A549 (cell line): ENCODE data around the gene FLT3LG. TPM values are rescaled to one million over a fixed set of nuclear protein-coding genes. Genes with fewer than 3 reads are reported as not detected.
A peak's percentile ranks its signal among the peaks of the same experiment; 100 is the strongest.

Source experiments
- ATAC-seq, 2 experiments: fragments of 200-7000 bp in 1 of 2; fragments of >200 bp in 1 of 2; cut with Nextera tagmentation in 1 of 2; cut with Tn5 transposase in 1 of 2; 3 replicates each; pipeline versions ENCODE4 v1.8.0 to v1.9.1; 2018 to 2020; ENCODE audit warnings: mild to moderate bottlenecking in 1 of 2, moderate library complexity in 1 of 2
- CTCF ChIA-PET: fragments of 300-600 bp; sonication (Branson Sonifier 250); formaldehyde crosslinking; extraction: SDS; loops from one replicate; lab custom pipeline; 2021; ENCODE audit warnings: antibody characterized with exemption, inconsistent platforms; lab: Yijun Ruan, JAX
- POLR2A ChIA-PET: fragments of 350-600 bp; formaldehyde crosslinking; extraction: SDS; loops from one replicate; lab custom pipeline; 2021; ENCODE audit warnings: antibody characterized with exemption, inconsistent platforms; lab: Yijun Ruan, JAX
- DNase-seq, 2 experiments: peaks; one replicate each; pipeline versions ENCODE4 v3.0.0 to v3.0.0-alpha.2; 2011 to 2016; ENCODE audit warnings: low read depth in 1 of 2, low spot score in 1 of 2
- FAIRE-seq: peaks from 2 replicates; lab custom pipeline; 2011; peaks lifted over from hg19 to GRCh38; lab: Jason Lieb, UNC
- H3K27ac ChIP-seq, 2 experiments: fragments of >200 bp; sonication (Bioruptor Twin); formaldehyde crosslinking; 3 replicates each; pipeline ENCODE4 v1.5.1; 2016 to 2017
- H3K4me1 ChIP-seq: fragments of >200 bp; sonication (Bioruptor Twin); formaldehyde crosslinking; 3 replicates; pipeline ENCODE4 v1.6.1; 2016
- H3K4me2 ChIP-seq: fragments of >200 bp; sonication (Bioruptor Twin); formaldehyde crosslinking; 3 replicates; pipeline ENCODE4 v1.6.1; 2016
- H3K4me3 ChIP-seq: fragments of >200 bp; sonication (Bioruptor Twin); formaldehyde crosslinking; 3 replicates; pipeline ENCODE4 v1.5.1; 2016
- H3K9me3 ChIP-seq: fragments of >200 bp; sonication (Bioruptor Twin); formaldehyde crosslinking; 3 replicates; pipeline ENCODE4 v1.6.1; 2016
- BHLHE40 ChIP-seq: IDR thresholded peaks from 2 replicates; pipeline ENCODE4 v1.6.1; 2012; ENCODE audit warnings: low read depth, low read length, inconsistent platforms
- CBX8 ChIP-seq: fragments of 200-600 bp; sonication (generic); IDR thresholded peaks from 2 replicates; pipeline ENCODE4 v1.6.1; 2016
- EHF ChIP-seq: fragments of 250-450 bp; sonication (Bioruptor Pico); IDR thresholded peaks from 2 replicates; pipeline ENCODE4 v1.5.0; 2020; ENCODE audit warnings: mild to moderate bottlenecking
- EHMT2 ChIP-seq: fragments of 200-600 bp; sonication (generic); IDR thresholded peaks from 2 replicates; pipeline ENCODE4 v1.6.1; 2016; ENCODE audit warnings: antibody characterized with exemption, low read depth, mild to moderate bottlenecking, moderate library complexity
- ESRRA ChIP-seq: fragments of 150-350 bp; IDR thresholded peaks from 2 replicates; pipeline ENCODE4 v1.6.1; 2014; ENCODE audit warnings: mild to moderate bottlenecking, low read length, borderline replicate concordance
- FOSB ChIP-seq: fragments of 250-450 bp; sonication (Bioruptor Pico); IDR thresholded peaks from 2 replicates; pipeline ENCODE4 v1.5.0; 2020; ENCODE audit warnings: mild to moderate bottlenecking, moderate library complexity
- FOSL2 ChIP-seq, 2 experiments: fragments of 450-650 bp in 1 of 2; fragments of >200 bp in 1 of 2; sonication (Bioruptor Twin) in 1 of 2; formaldehyde crosslinking; IDR thresholded peaks; 2 replicates each; pipeline versions ENCODE4 v1.5.0 to v1.6.1; 2016 to 2020; ENCODE audit warnings: mild to moderate bottlenecking in 1 of 2, moderate library complexity in 1 of 2
- HDAC2 ChIP-seq: fragments of 200-600 bp; sonication (generic); IDR thresholded peaks from 2 replicates; pipeline ENCODE4 v1.6.1; 2016
- HEYL ChIP-seq: fragments of 250-450 bp; sonication (Bioruptor Pico); IDR thresholded peaks from 2 replicates; pipeline ENCODE4 v1.8.0; 2021; ENCODE audit warnings: mild to moderate bottlenecking, moderate library complexity
- HOXA7 ChIP-seq: fragments of 250-450 bp; sonication (Bioruptor Pico); IDR thresholded peaks from 2 replicates; pipeline ENCODE4 v1.5.0; 2020; ENCODE audit warnings: mild to moderate bottlenecking, moderate library complexity
- HOXB13 ChIP-seq: fragments of 250-450 bp; sonication (Bioruptor Pico); IDR thresholded peaks from 2 replicates; pipeline ENCODE4 v1.5.0; 2020; ENCODE audit warnings: low read depth, mild to moderate bottlenecking, moderate library complexity
- HOXB5 ChIP-seq: fragments of 250-450 bp; sonication (Bioruptor Pico); IDR thresholded peaks from 2 replicates; pipeline ENCODE4 v1.5.0; 2020; ENCODE audit warnings: mild to moderate bottlenecking, moderate library complexity
- JUN ChIP-seq, 2 experiments: fragments of >200 bp; sonication (Bioruptor Twin); formaldehyde crosslinking; IDR thresholded peaks; 2 replicates in 1 of 2; 3 replicates in 1 of 2; pipeline ENCODE4 v1.6.1; 2016 to 2017
- JUNB ChIP-seq: fragments of >200 bp; sonication (Bioruptor Twin); formaldehyde crosslinking; IDR thresholded peaks from 2 replicates; pipeline ENCODE4 v1.6.1; 2016
- KDM1A ChIP-seq: fragments of 200-600 bp; sonication (generic); IDR thresholded peaks from 2 replicates; pipeline ENCODE4 v1.6.1; 2016; ENCODE audit warnings: low read depth, mild to moderate bottlenecking
- MAFK ChIP-seq: fragments of 450-650 bp; IDR thresholded peaks from 2 replicates; pipeline ENCODE4 v1.6.1; 2014; ENCODE audit not compliant: partially characterized antibody
- MAZ ChIP-seq: fragments of 150-350 bp; IDR thresholded peaks from 2 replicates; pipeline ENCODE4 v1.6.1; 2014; ENCODE audit warnings: antibody characterized with exemption, low read depth, low read length, borderline replicate concordance
- MYC ChIP-seq: IDR thresholded peaks from 2 replicates; pipeline ENCODE4 v1.6.1; 2012; ENCODE audit warnings: mild to moderate bottlenecking, inconsistent platforms, low read length, improper control_type of control experiment, borderline replicate concordance
- NFE2L2 ChIP-seq: fragments of 150-350 bp; conservative IDR thresholded peaks from 2 replicates; pipeline ENCODE4 v1.6.1; 2014; ENCODE audit warnings: low read length
- NPAS2 ChIP-seq: fragments of 250-450 bp; sonication (Bioruptor Pico); IDR thresholded peaks from 2 replicates; pipeline ENCODE4 v1.8.0; 2022; ENCODE audit warnings: mild to moderate bottlenecking, moderate library complexity, borderline replicate concordance
- NR3C1 ChIP-seq: fragments of >200 bp; sonication (Bioruptor Twin); formaldehyde crosslinking; IDR thresholded peaks from 3 replicates; pipeline ENCODE4 v1.6.1; 2017
- POLR2A ChIP-seq: IDR thresholded peaks from 2 replicates; pipeline ENCODE4 v1.6.1; 2012; ENCODE audit warnings: mild to moderate bottlenecking, low read length
- RAD21 ChIP-seq, 2 experiments: fragments of >200 bp in 1 of 2; sonication (Bioruptor Twin) in 1 of 2; formaldehyde crosslinking in 1 of 2; IDR thresholded peaks in 1 of 2; conservative IDR thresholded peaks in 1 of 2; 2 replicates in 1 of 2; 3 replicates in 1 of 2; pipeline ENCODE4 v1.6.1; 2012 to 2018; ENCODE audit warnings: inconsistent platforms in 1 of 2
- RARB ChIP-seq: fragments of 250-450 bp; sonication (Bioruptor Pico); IDR thresholded peaks from 2 replicates; pipeline ENCODE4 v1.8.0; 2021; ENCODE audit warnings: mild to moderate bottlenecking, moderate library complexity
- RCOR1 ChIP-seq: fragments of 150-350 bp; IDR thresholded peaks from 2 replicates; pipeline ENCODE4 v1.6.1; 2014; ENCODE audit warnings: antibody characterized with exemption, low read length, low read depth
- RFX5 ChIP-seq: fragments of 450-650 bp; IDR thresholded peaks from 2 replicates; pipeline ENCODE4 v1.7.1; 2014; ENCODE audit warnings: antibody characterized with exemption, mild to moderate bottlenecking, moderate library complexity
- SMC3 ChIP-seq: fragments of >200 bp; sonication (Bioruptor Twin); formaldehyde crosslinking; IDR thresholded peaks from 3 replicates; pipeline ENCODE4 v1.6.1; 2018; ENCODE audit warnings: inconsistent platforms
- SREBF2 ChIP-seq: fragments of 450-650 bp; IDR thresholded peaks from 2 replicates; pipeline ENCODE4 v1.6.1; 2014; ENCODE audit warnings: mild to moderate bottlenecking, moderate library complexity
- TP53 ChIP-seq: fragments of 250-450 bp; sonication (Bioruptor Pico); IDR thresholded peaks from 2 replicates; pipeline ENCODE4 v1.5.0; 2021; ENCODE audit warnings: mild to moderate bottlenecking, moderate library complexity
- ZFP36 ChIP-seq: fragments of 450-650 bp; IDR thresholded peaks from 2 replicates; pipeline ENCODE4 v1.6.1; 2014; ENCODE audit warnings: borderline replicate concordance; ENCODE audit not compliant: partially characterized antibody
- ZSCAN20 ChIP-seq: fragments of 250-450 bp; sonication (Bioruptor Pico); IDR thresholded peaks from 2 replicates; pipeline ENCODE4 v1.8.0; 2022; ENCODE audit warnings: mild to moderate bottlenecking, moderate library complexity
- WGBS: methylation state at CpG from one replicate; pipeline ENCODE4 v1.1.6; 2017; ENCODE audit errors: missing lambda C conversion rate; 5-methylcytosine and 5-hydroxymethylcytosine counted together
- polyA plus RNA-seq, 4 experiments: library from polyadenylated mRNA; depleted of rRNA in 3 of 4; stranded (reverse); fragments of >200 nt; fragmentation: RNase III in 1 of 4; extraction: RNeasy Plus Mini Kit Qiagen cat#74134 plus additional on column Dnase treatment in 1 of 4; gene quantifications; 2 replicates in 3 of 4; 3 replicates in 1 of 4; pipeline ENCODE4 v1.2.3, GENCODE V29; 2011 to 2017
- TF ChIP-seq, protein P1 (sequence below): IDR thresholded peaks from 2 replicates; pipeline ENCODE4 v1.6.1; 2012
- TF ChIP-seq, protein P2 (sequence below): IDR thresholded peaks from 2 replicates; pipeline ENCODE4 v1.6.1; 2012
- TF ChIP-seq, protein P3 (sequence below): fragments of 150-350 bp; IDR thresholded peaks from 2 replicates; pipeline ENCODE4 v1.6.1; 2014; ENCODE audit warnings: low read depth, mild to moderate bottlenecking, low read length
- TF ChIP-seq, protein P4 (sequence below): fragments of 450-650 bp; IDR thresholded peaks from 2 replicates; pipeline ENCODE4 v1.6.1; 2014; ENCODE audit warnings: antibody characterized with exemption
- TF ChIP-seq, protein P5 (sequence below): fragments of >200 bp; sonication (Bioruptor Twin); formaldehyde crosslinking; IDR thresholded peaks from 2 replicates; pipeline ENCODE4 v1.6.1; 2016
- TF ChIP-seq, protein P6 (sequence below): fragments of >200 bp; sonication (Bioruptor Twin); formaldehyde crosslinking; IDR thresholded peaks from 3 replicates; pipeline ENCODE4 v1.5.1; 2016

The FLT3LG gene
- polyA plus RNA-seq, 2 of the 4 experiments (the other 2 are of a cell fraction): 0.58 to 0.99 TPM

DNA sequence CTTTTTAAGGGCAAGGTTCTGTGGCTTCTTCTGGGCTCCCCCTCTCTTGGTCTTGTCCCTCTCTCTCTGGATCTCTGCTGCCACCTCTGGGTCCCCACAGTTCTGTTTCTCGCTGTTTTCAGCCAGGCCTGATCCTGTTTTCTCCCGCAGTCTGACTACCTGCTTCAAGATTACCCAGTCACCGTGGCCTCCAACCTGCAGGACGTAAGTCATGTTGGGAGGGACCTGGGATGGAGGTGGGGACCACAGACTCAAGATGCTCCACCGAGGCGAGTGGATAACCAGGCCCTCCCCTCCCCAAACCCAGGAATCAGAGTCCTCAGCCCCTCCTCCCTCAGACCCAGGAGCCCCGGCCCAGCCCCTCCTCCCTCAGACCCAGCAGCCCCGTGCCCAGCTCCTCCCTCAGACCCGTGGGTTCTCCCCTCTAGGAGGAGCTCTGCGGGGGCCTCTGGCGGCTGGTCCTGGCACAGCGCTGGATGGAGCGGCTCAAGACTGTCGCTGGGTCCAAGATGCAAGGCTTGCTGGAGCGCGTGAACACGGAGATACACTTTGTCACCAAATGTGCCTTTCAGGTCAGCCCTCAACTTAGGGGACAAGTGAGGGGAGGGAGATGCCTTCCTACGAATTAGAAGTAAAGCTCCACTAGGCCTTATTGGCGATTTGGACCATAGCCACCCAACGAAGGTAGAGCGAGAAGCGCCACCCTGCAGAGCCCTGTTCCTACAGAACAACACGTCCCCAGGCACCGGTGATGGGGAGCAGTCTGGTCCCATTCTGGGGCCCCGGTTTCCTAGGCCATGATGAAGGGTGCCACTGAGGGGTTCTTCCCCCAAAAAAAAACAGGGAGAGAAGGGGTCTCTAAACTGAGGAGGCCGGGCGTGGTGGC, 2.2 kb downstream of the FLT3LG start:
- ATAC-seq: peak; percentile 70 to 88
- FAIRE-seq: no peak
- WGBS: 45% methylated on average over 27 of the region's 27 CpGs
- ChIA-PET CTCF (interaction anchor here (0.5 to 5.0 kb wide), 18 partner anchors 9 to 250 kb away, joined by 3 to 97 read pairs (median 4); partner anchors contain the start of genes ALDH16A1 and PIH1D1), POLR2A (interaction anchor here (0.5 to 1.2 kb wide), 6 partner anchors 12 to 199 kb away, joined by 3 to 12 read pairs (median 4); partner anchors contain the start of genes ALDH16A1 and RPS11)
- peak overlapping the region; percentile 25 to 62; a peak in 3 of 6 replicates for H3K27ac ChIP-seq
- H3K4me1 ChIP-seq: peaks cover 21% of the 10 kb centered on the region
- DNase-seq: peak; percentile 80 to 82
- H3K4me2 ChIP-seq: peak overlapping the region; percentile 70
- no peak overlapping the region for H3K4me3 ChIP-seq
- no peaks in the 10 kb centered on the region for H3K9me3 ChIP-seq
- TF ChIP-seq, protein P1, sequence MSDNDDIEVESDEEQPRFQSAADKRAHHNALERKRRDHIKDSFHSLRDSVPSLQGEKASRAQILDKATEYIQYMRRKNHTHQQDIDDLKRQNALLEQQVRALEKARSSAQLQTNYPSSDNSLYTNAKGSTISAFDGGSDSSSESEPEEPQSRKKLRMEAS: no peak
- no peak for TF ChIP-seq EHMT2
- TF ChIP-seq FOSL2 (IDR thresholded peaks at IDR 0.05): no peak
- TF ChIP-seq FOSL2 (CRISPR knock-in tag; IDR thresholded peaks at IDR 0.05): no peak
- no peak for TF ChIP-seq MAFK
- peak in 1 of 2 experiments; percentile 31; a peak in 3 of 5 replicates for TF ChIP-seq RAD21 (conservative IDR thresholded peaks at IDR 0.05 in 1 of 2, IDR thresholded peaks at IDR 0.05 in 1 of 2)
- TF ChIP-seq JUN (IDR thresholded peaks at IDR 0.05): no peak
- TF ChIP-seq, protein P2, sequence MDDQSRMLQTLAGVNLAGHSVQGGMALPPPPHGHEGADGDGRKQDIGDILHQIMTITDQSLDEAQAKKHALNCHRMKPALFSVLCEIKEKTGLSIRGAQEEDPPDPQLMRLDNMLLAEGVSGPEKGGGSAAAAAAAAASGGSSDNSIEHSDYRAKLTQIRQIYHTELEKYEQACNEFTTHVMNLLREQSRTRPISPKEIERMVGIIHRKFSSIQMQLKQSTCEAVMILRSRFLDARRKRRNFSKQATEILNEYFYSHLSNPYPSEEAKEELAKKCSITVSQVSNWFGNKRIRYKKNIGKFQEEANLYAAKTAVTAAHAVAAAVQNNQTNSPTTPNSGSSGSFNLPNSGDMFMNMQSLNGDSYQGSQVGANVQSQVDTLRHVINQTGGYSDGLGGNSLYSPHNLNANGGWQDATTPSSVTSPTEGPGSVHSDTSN: no peak
- no peak for TF ChIP-seq HEYL
- TF ChIP-seq NPAS2 (CRISPR knock-in tag): no peak
- TF ChIP-seq POLR2A: no peak
- TF ChIP-seq NR3C1: no peak
- TF ChIP-seq NFE2L2: no peak
- TF ChIP-seq, protein P3, sequence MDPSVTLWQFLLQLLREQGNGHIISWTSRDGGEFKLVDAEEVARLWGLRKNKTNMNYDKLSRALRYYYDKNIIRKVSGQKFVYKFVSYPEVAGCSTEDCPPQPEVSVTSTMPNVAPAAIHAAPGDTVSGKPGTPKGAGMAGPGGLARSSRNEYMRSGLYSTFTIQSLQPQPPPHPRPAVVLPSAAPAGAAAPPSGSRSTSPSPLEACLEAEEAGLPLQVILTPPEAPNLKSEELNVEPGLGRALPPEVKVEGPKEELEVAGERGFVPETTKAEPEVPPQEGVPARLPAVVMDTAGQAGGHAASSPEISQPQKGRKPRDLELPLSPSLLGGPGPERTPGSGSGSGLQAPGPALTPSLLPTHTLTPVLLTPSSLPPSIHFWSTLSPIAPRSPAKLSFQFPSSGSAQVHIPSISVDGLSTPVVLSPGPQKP: no peak
- no peak for TF ChIP-seq TP53 (CRISPR knock-in tag)
- TF ChIP-seq HOXA7 (CRISPR knock-in tag): no peak
- TF ChIP-seq, protein P4, sequence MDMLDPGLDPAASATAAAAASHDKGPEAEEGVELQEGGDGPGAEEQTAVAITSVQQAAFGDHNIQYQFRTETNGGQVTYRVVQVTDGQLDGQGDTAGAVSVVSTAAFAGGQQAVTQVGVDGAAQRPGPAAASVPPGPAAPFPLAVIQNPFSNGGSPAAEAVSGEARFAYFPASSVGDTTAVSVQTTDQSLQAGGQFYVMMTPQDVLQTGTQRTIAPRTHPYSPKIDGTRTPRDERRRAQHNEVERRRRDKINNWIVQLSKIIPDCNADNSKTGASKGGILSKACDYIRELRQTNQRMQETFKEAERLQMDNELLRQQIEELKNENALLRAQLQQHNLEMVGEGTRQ: no peak
- TF ChIP-seq HDAC2: no peak
- TF ChIP-seq, protein P5, sequence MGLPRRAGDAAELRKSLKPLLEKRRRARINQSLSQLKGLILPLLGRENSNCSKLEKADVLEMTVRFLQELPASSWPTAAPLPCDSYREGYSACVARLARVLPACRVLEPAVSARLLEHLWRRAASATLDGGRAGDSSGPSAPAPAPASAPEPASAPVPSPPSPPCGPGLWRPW: no peak
- no peak for TF ChIP-seq RCOR1
- TF ChIP-seq EHF: no peak
- TF ChIP-seq, protein P6, sequence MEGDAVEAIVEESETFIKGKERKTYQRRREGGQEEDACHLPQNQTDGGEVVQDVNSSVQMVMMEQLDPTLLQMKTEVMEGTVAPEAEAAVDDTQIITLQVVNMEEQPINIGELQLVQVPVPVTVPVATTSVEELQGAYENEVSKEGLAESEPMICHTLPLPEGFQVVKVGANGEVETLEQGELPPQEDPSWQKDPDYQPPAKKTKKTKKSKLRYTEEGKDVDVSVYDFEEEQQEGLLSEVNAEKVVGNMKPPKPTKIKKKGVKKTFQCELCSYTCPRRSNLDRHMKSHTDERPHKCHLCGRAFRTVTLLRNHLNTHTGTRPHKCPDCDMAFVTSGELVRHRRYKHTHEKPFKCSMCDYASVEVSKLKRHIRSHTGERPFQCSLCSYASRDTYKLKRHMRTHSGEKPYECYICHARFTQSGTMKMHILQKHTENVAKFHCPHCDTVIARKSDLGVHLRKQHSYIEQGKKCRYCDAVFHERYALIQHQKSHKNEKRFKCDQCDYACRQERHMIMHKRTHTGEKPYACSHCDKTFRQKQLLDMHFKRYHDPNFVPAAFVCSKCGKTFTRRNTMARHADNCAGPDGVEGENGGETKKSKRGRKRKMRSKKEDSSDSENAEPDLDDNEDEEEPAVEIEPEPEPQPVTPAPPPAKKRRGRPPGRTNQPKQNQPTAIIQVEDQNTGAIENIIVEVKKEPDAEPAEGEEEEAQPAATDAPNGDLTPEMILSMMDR: peak; percentile 50
- no peak for TF ChIP-seq MYC
- no peak for TF ChIP-seq CBX8
- peak; percentile 41; the same call in 2 of the 3 replicates for TF ChIP-seq SMC3
- TF ChIP-seq RARB (CRISPR knock-in tag): no peak
- no peak for TF ChIP-seq BHLHE40
- peak; percentile 19 for TF ChIP-seq ZFP36
- TF ChIP-seq KDM1A: no peak
- TF ChIP-seq JUNB: no peak
- no peak for TF ChIP-seq HOXB5 (CRISPR knock-in tag)
- TF ChIP-seq HOXB13: no peak
- TF ChIP-seq ESRRA: no peak
- TF ChIP-seq MAZ: 0 out of 2 replicates have a peak, but pooled peaks have one; percentile 42
- no peak for TF ChIP-seq ZSCAN20 (CRISPR knock-in tag)
- no peak for TF ChIP-seq SREBF2
- no peak for TF ChIP-seq RFX5
- TF ChIP-seq FOSB (CRISPR knock-in tag): no peak
